Activated CD4-positive, alpha-beta T cell treated with anti-CD3 and anti-CD28 coated beads, Interleukin-2, amount 50 U/mL, for 4 hours (primary cell): ENCODE results near the gene CFAP61.

Experiments used
- DNase-seq, 2 experiments: peaks; one replicate each; pipeline ENCODE4 v3.0.0-alpha.2; 2020

CFAP61 gene

GRCh38 chr20:20277894-20278335 lies 225.6 kb downstream of the CFAP61 start:
- DNase-seq = no peak

- no peak for DNase-seq
Measured at GRCh38 chr20:20286061-20286460, 233.7 kb downstream of the CFAP61 start.

GRCh38 chr20:20289331-20289730 lies 237.0 kb downstream of the CFAP61 start:
- DNase-seq = no peak

GRCh38 chr20:20292472-20292871 lies 240.1 kb downstream of the CFAP61 start:
- DNase-seq = no peak

GRCh38 chr20:20293141-20293540 lies 240.8 kb downstream of the CFAP61 start:
- DNase-seq = no peak

GRCh38 chr20:20293691-20294385 lies 241.5 kb downstream of the CFAP61 start:
- no peak for DNase-seq

GRCh38 chr20:20295621-20296498 lies 243.5 kb downstream of the CFAP61 start:
- DNase-seq = no peak

DNA sequence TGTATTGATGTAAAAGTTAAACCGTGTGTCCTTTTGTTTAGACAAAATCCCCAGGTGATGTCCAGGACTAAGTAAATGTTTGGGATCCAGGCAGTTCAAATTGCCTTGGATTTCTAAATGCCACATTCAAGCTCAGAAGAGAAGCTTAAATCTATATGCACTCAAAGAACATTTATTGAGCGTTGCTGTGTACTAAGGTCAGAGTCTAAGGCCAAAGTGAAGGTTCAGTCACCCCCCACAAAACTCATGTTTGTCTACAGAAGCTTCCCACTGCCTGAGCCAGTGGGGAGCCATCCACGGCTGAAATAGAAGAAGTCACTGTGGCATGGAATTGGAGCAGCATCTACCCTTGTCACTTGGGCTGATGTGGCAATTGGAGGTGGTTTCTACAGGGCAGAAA lies 244.8 kb downstream of the CFAP61 start:
- DNase-seq = no peak

- DNase-seq = no peak
Measured at GRCh38 chr20:20297752-20298151, 245.4 kb downstream of the CFAP61 start.

DNA sequence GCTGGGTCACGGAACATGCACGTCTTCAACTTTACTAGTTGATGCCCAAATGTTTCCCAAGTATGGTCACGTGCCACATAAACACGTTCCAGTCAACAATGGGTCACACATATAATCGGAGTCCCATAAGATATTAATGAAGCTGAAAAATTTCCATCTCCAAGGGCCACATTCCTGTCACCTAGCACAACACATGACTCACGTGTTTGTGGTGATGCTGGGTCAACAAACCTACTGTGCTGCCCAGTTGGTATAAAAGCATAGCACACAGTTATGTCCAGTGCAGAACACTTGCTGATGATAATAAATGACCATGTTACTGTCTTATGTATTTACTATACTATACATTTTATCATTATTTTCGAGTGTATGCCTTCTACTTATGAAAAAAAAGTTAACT lies 247.6 kb downstream of the CFAP61 start:
- DNase-seq = no peak

GRCh38 chr20:20303320-20303719 lies 251.0 kb downstream of the CFAP61 start:
- DNase-seq = no peak

GRCh38 chr20:20303742-20304141 lies 251.4 kb downstream of the CFAP61 start:
- no peak for DNase-seq

- no peak for DNase-seq
Measured at GRCh38 chr20:20304942-20305341, 252.6 kb downstream of the CFAP61 start.

DNA sequence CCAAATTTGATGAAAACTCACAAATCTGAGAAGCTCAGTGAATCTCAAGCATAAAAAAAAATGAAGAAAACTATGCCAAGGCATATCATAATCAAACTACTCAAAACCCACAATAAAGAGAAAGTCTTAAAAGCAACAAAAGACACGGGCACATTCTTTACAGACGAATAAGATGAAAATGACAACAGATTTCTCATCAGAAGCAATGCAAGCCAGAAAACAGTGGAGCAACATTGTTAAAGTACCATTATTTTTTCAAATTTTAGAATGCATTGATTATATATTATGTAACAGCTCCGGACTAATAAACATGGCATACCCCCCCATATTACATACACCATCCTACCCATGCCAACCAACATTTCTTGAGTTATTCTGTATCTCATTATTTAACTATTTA lies 260.2 kb downstream of the CFAP61 start:
- DNase-seq = no peak

DNA sequence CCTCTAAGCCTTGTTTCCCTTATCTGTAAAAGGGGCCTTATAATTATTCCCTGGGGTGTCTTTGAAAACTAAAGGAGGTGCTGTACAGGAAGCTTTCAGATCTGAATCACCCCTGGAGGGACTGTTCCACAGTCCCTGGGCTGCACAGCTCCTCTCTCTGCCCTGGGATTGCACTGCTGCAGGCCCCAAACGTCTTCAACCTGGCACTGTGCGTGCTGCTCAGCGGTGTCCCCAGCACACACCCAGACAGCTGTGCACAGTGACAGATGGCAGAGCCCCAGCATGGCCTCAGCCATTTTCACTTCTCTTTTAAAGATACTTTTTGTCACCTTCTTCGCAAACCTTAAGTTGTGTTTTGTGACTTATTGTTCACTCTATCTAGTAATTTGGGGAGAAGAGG lies 264.9 kb downstream of the CFAP61 start:
- DNase-seq = no peak

- DNase-seq = no peak
Measured at GRCh38 chr20:20317621-20318364, 265.5 kb downstream of the CFAP61 start.

DNA sequence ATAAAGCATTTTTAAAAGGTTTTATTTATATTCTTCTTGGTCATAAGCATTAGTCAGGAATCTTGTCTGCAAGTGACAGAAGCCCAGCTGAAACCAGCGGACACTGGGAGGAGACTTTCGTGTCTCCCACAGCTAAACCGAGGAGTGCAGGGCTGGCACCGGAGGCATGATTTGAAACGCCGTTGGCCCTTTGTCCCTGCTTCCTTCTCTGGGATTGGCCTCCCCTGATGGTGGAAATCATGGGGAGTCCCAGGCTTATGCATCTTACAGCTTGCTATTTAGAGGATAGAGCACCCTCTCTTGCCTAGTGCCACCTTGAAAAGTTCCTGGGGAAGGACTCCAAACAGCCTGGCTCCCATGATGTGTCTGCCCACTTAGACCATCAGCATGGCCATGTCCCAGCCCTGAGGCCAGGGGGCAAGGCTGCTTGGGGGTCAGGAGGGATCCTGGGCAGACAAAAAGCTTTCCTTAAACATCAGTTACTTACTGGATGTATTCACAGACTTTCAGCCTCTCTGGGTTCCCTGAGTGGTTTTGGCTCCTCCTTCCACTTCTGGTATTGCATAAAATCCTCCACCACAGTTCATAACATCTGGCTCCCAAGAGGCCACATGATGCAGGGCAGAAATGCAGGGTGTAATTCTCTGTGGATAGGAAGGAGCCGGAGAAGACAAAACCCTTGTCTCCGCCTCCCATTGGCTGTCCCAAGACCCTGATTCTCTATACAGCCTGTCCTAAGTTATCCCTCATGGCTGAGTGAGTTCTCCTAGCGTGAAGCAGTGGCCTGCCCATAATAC lies 266.2 kb downstream of the CFAP61 start:
- no peak for DNase-seq

DNA sequence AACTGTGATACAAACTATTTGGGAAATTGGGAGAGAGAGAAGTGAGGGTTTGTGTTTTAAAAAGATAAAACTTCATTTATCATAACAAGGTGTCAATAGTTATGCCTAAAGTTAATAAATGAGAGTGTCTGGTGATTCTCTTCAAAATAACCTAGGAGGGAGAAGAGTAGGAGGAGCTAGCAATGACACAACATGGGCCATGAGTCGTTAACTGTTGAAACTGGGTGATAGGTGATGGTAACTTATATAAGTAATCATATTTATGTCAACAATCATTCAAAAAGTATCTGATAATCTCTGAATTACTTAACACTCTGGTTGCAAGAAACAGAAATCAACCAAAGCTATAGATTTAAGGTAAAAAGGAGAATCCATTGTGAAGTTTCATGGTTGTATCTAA lies 268.8 kb downstream of the CFAP61 start:
- no peak for DNase-seq

- no peak for DNase-seq
Measured at GRCh38 chr20:20321917-20322316, 269.6 kb downstream of the CFAP61 start.

GRCh38 chr20:20322912-20323311 lies 270.6 kb downstream of the CFAP61 start:
- no peak for DNase-seq

- DNase-seq = no peak
Measured at GRCh38 chr20:20327746-20328145, 275.4 kb downstream of the CFAP61 start.

GRCh38 chr20:20329564-20329963 lies 277.2 kb downstream of the CFAP61 start:
- no peak for DNase-seq

GRCh38 chr20:20331156-20331555 lies 278.8 kb downstream of the CFAP61 start:
- no peak for DNase-seq
